SK-N-SH (cell line): ENCODE data around the gene TBCE. TPM values are rescaled to one million over a fixed set of nuclear protein-coding genes. Genes with fewer than 3 reads are reported as not detected.

Experiments used
- CTCF ChIA-PET: fragments of 300-600, 350-600 bp; formaldehyde crosslinking; extraction: SDS; loops from one replicate; lab custom pipeline; 2021; lab: Yijun Ruan, JAX
- POLR2A ChIA-PET: fragments of 350-600 bp; sonication (Branson Sonifier 250); formaldehyde crosslinking; extraction: SDS; loops from one replicate; lab custom pipeline; 2020; ENCODE audit warnings: antibody characterized with exemption, inconsistent platforms; lab: Yijun Ruan, JAX
- DNase-seq: peaks from one replicate; pipeline ENCODE4 v3.0.0; 2012
- H2AFZ ChIP-seq: fragments of 200-600 bp; sonication (generic); 2 replicates; pipeline ENCODE4 v1.8.1; 2016; ENCODE audit warnings: antibody characterized with exemption, mild to moderate bottlenecking, low read depth
- H3F3A ChIP-seq: fragments of 200-600 bp; sonication (generic); replicated peaks from 2 replicates; pipeline ENCODE3; 2016; ENCODE audit warnings: antibody characterized with exemption, mild to moderate bottlenecking; ENCODE audit not compliant: insufficient read depth
- H3K27ac ChIP-seq, 2 experiments: fragments of 200-500 bp in 1 of 2; fragments of 200-600 bp in 1 of 2; sonication (Bioruptor generic) in 1 of 2; sonication (generic), shearing (Covaris generic) in 1 of 2; 2 replicates each; pipeline versions ENCODE4 v1.5.1 to v1.6.1; 2014 to 2016; ENCODE audit warnings: low read depth in 2 of 2, inconsistent platforms in 1 of 2, low read length in 1 of 2, mild to moderate bottlenecking in 1 of 2, mixed read lengths in 1 of 2
- H3K27me3 ChIP-seq: fragments of 200-600 bp; sonication (generic), shearing (Covaris generic); 2 replicates; pipeline ENCODE4 v1.6.1; 2016; ENCODE audit warnings: mixed run types; ENCODE audit not compliant: insufficient read depth
- H3K36me3 ChIP-seq, 2 experiments: fragments of 200-500 bp in 1 of 2; fragments of 200-600 bp in 1 of 2; sonication (Bioruptor generic) in 1 of 2; sonication (generic) in 1 of 2; replicated peaks in 1 of 2; 2 replicates each; pipeline versions ENCODE3 to v1.5.1; 2014 to 2016; ENCODE audit warnings: low read length in 1 of 2, mild to moderate bottlenecking in 1 of 2; ENCODE audit not compliant: insufficient read depth in 2 of 2, control insufficient read depth in 1 of 2
- H3K4me1 ChIP-seq, 2 experiments: fragments of 200-500 bp in 1 of 2; fragments of 200-600 bp in 1 of 2; sonication (Bioruptor generic) in 1 of 2; sonication (generic), shearing (Covaris generic) in 1 of 2; 2 replicates each; pipeline versions ENCODE4 v1.5.1 to v1.6.1; 2014 to 2016; ENCODE audit warnings: low read depth in 1 of 2, low read length in 1 of 2, mixed run types in 1 of 2; ENCODE audit not compliant: insufficient read depth in 2 of 2, control insufficient read depth in 1 of 2
- H3K4me2 ChIP-seq: fragments of 200-600 bp; sonication (generic), shearing (Covaris generic); 2 replicates; pipeline ENCODE4 v1.6.1; 2017; ENCODE audit warnings: mixed run types
- H3K4me3 ChIP-seq, 2 experiments: fragments of 200-500 bp in 1 of 2; fragments of 200-600 bp in 1 of 2; sonication (Bioruptor generic) in 1 of 2; sonication (generic), shearing (Covaris generic) in 1 of 2; 2 replicates each; pipeline versions ENCODE4 v1.5.1 to v1.8.1; 2014 to 2016; ENCODE audit warnings: low read depth in 2 of 2, inconsistent platforms in 1 of 2, low read length in 1 of 2, mild to moderate bottlenecking in 1 of 2, mixed read lengths in 1 of 2, moderate library complexity in 1 of 2
- H3K79me2 ChIP-seq: fragments of 200-600 bp; sonication (generic); 2 replicates; pipeline ENCODE4 v1.8.1; 2017; ENCODE audit warnings: mild to moderate bottlenecking; ENCODE audit not compliant: insufficient read depth
- H3K9ac ChIP-seq: fragments of 200-600 bp; sonication (generic); 2 replicates; pipeline ENCODE4 v1.6.1; 2017; ENCODE audit warnings: mixed run types
- H3K9me2 ChIP-seq: fragments of 200-600 bp; sonication (generic); 2 replicates; pipeline ENCODE4 v1.6.1; 2017; ENCODE audit warnings: mixed run types
- H3K9me3 ChIP-seq: fragments of 200-600 bp; sonication (generic); 2 replicates; pipeline ENCODE4 v1.6.1; 2017; ENCODE audit warnings: mixed run types, mild to moderate bottlenecking, moderate library complexity
- H4K20me1 ChIP-seq: fragments of 200-600 bp; sonication (generic); 2 replicates; pipeline ENCODE4 v1.6.1; 2017; ENCODE audit warnings: mild to moderate bottlenecking, mixed run types; ENCODE audit not compliant: insufficient read depth
- CHD2 ChIP-seq: fragments of 150-350 bp; IDR thresholded peaks from 2 replicates; pipeline ENCODE4 v1.6.1; 2018; ENCODE audit warnings: low read length; ENCODE audit not compliant: partially characterized antibody
- ELF1 ChIP-seq: IDR thresholded peaks from 2 replicates; pipeline ENCODE4 v1.4.0; 2012
- FOSL2 ChIP-seq: IDR thresholded peaks from 2 replicates; pipeline ENCODE4 v1.4.0; 2012; ENCODE audit warnings: low read depth, mild to moderate bottlenecking, moderate library complexity, borderline replicate concordance
- FOXJ3 ChIP-seq: sonication (generic); formaldehyde crosslinking; IDR thresholded peaks from 2 replicates; pipeline ENCODE4 v1.5.1; 2020; ENCODE audit warnings: mild to moderate bottlenecking, missing genetic modification reagents
- MAX ChIP-seq: IDR thresholded peaks from 2 replicates; pipeline ENCODE4 v1.4.0; 2012; ENCODE audit warnings: low read depth
- NFIC ChIP-seq: IDR thresholded peaks from 2 replicates; pipeline ENCODE4 v1.4.0; 2012; ENCODE audit warnings: borderline replicate concordance
- NRF1 ChIP-seq: IDR thresholded peaks from 2 replicates; pipeline ENCODE4 v1.6.1; 2012; ENCODE audit warnings: low read depth, mild to moderate bottlenecking, low read length
- PBX3 ChIP-seq: IDR thresholded peaks from 2 replicates; pipeline ENCODE4; 2012
- POLR2AphosphoS5 ChIP-seq: IDR thresholded peaks from 2 replicates; pipeline ENCODE4 v1.6.1; 2012; ENCODE audit warnings: low read depth, low read length
- RFX5 ChIP-seq: IDR thresholded peaks from 2 replicates; pipeline ENCODE4 v1.6.1; 2012; ENCODE audit warnings: mild to moderate bottlenecking, improper control_type of control experiment, low read length
- SIN3A ChIP-seq: IDR thresholded peaks from 2 replicates; pipeline ENCODE4 v1.6.1; 2012; ENCODE audit warnings: low read depth, mild to moderate bottlenecking, low read length, moderate library complexity, borderline replicate concordance
- SMC3 ChIP-seq: IDR thresholded peaks from 2 replicates; pipeline ENCODE4 v1.6.1; 2012; ENCODE audit warnings: low read depth, low read length, improper control_type of control experiment
- TCF12 ChIP-seq: IDR thresholded peaks from 2 replicates; pipeline ENCODE4 v1.4.0; 2012
- USF2 ChIP-seq: fragments of 150-350 bp; IDR thresholded peaks from 2 replicates; pipeline ENCODE4 v1.6.1; 2017; ENCODE audit warnings: antibody characterized with exemption, low read length, low read depth, borderline replicate concordance
- WGBS: methylation state at CpG from one replicate; pipeline ENCODE4 v1.1.6; 2017; ENCODE audit warnings: low lambda C conversion rate; 5-methylcytosine and 5-hydroxymethylcytosine counted together
- polyA plus RNA-seq, 3 experiments: library from polyadenylated mRNA; depleted of rRNA; stranded (reverse); fragments of >200 nt; gene quantifications; 2 replicates each; pipeline ENCODE4 v1.2.3, GENCODE V29; 2012

TBCE gene
- polyA plus RNA-seq, 1 of the 3 experiments (the other 2 are of a cell fraction): 18.3 TPM

GRCh38 chr1:235366286-235366685 is 941 bp upstream of the TBCE start:
- Histone ChIP-seq H3K9ac (no peak overlapping the region), H3K27me3 (no peaks in the 10 kb centered on the region), H3K9me3 (no peaks in the 10 kb centered on the region), H4K20me1 (no peaks in the 10 kb centered on the region), H3F3A (peaks cover 6% of the 10 kb centered on the region), H3K4me3 (no peak overlapping the region; a peak in 1 of 4 replicates), H3K36me3 (peaks cover 0 to 3% of the 10 kb centered on the region in 2 experiments), H3K9me2 (no peaks in the 10 kb centered on the region), H2AFZ (peak overlapping the region; percentile 93), H3K4me2 (no peak overlapping the region), H3K4me1 (no peaks in the 10 kb centered on the region; a peak in 1 of 4 replicates), H3K27ac (peak overlapping the region in 1 of 2 experiments; percentile 62; a peak in 1 of 4 replicates), H3K79me2 (peaks cover 39% of the 10 kb centered on the region)
- ChIA-PET POLR2A (no interaction called here), CTCF (interaction anchor here (1.7 to 2.0 kb wide), 2 partner anchors 49 to 50 kb away, joined by 4 to 5 read pairs; no protein-coding TSS in a partner anchor)
- no peak for TF ChIP-seq SIN3A
- TF ChIP-seq NFIC: no peak
- TF ChIP-seq FOSL2: no peak
- no peak for TF ChIP-seq CHD2
- TF ChIP-seq FOXJ3 (CRISPR knock-in tag): no peak
- TF ChIP-seq PBX3: no peak
- TF ChIP-seq ELF1: no peak
- TF ChIP-seq POLR2AphosphoS5: no peak
- TF ChIP-seq TCF12: no peak
- no peak for TF ChIP-seq NRF1
- TF ChIP-seq RFX5: no peak
- TF ChIP-seq USF2: no peak
- TF ChIP-seq SMC3: no peak
- 94% methylated on average over 5 of the region's 5 CpGs for WGBS
- DNase-seq: no peak

GRCh38 chr1:235368428-235368827 is 1.2 kb downstream of the TBCE start:
- H2AFZ ChIP-seq: 0 out of 2 replicates have a peak overlapping the region, but pooled peaks have one; percentile 93
- H3K27me3 ChIP-seq: no peaks in the 10 kb centered on the region
- H3K4me2 ChIP-seq: peak overlapping the region; percentile 81
- no peak for DNase-seq
- peaks cover 6% of the 10 kb centered on the region for H3F3A ChIP-seq
- peaks cover 3 to 6% of the 10 kb centered on the region in 2 experiments for H3K36me3 ChIP-seq
- H3K9ac ChIP-seq: peak overlapping the region; percentile 67; the same call in 1 of the 2 replicates
- H3K9me3 ChIP-seq: no peaks in the 10 kb centered on the region
- no peaks in the 10 kb centered on the region for H3K9me2 ChIP-seq
- H4K20me1 ChIP-seq: no peaks in the 10 kb centered on the region
- 82% methylated on average over 5 of the region's 5 CpGs for WGBS
- TF ChIP-seq MAX (no peak), USF2 (no peak)
- POLR2A ChIA-PET: no interaction called here
- H3K4me3 ChIP-seq: peak overlapping the region; percentile 68 to 78; a peak in 3 of 4 replicates
- H3K4me1 ChIP-seq: no peaks in the 10 kb centered on the region; a peak in 1 of 4 replicates
- H3K27ac ChIP-seq: no peak overlapping the region
- peaks cover 60% of the 10 kb centered on the region for H3K79me2 ChIP-seq
- CTCF ChIA-PET: interaction anchor here (2.0 kb wide), 1 partner anchor 48 kb away, joined by 4 read pairs; no protein-coding TSS in a partner anchor
